Hepatocyte (in vitro differentiated cells): Measurements from ENCODE around the gene CCDC192.

Source experiments
- CTCF ChIP-seq: fragments of 200-600 bp; sonication (generic); IDR thresholded peaks from 2 replicates; pipeline ENCODE4 v1.5.1; 2016; ENCODE audit warnings: antibody characterized with exemption, mild to moderate bottlenecking; ENCODE audit not compliant: poor library complexity
- EZH2 ChIP-seq: fragments of 200-600 bp; sonication (generic); IDR thresholded peaks from 2 replicates; pipeline ENCODE4 v1.6.1; 2016; ENCODE audit warnings: antibody characterized with exemption, mild to moderate bottlenecking, borderline replicate concordance

GRCh38 chr5:127723571-127723970, 20.4 kb downstream of the CCDC192 start:
- no peak for TF ChIP-seq CTCF
- no peak for TF ChIP-seq EZH2
